WI38 (cell line): ENCODE data around the gene TRUB2.

Experiments used
- H3K4me3 ChIP-seq: 2 replicates; pipeline ENCODE4 v1.5.1; 2011; ENCODE audit warnings: low read depth, mild to moderate bottlenecking, control low read depth, low read length
- TF ChIP-seq, protein P1 (sequence below): IDR thresholded peaks from 2 replicates; pipeline ENCODE4 v1.5.1; 2012; ENCODE audit warnings: low read depth, mild to moderate bottlenecking, control low read depth, low read length

Gene TRUB2

DNA sequence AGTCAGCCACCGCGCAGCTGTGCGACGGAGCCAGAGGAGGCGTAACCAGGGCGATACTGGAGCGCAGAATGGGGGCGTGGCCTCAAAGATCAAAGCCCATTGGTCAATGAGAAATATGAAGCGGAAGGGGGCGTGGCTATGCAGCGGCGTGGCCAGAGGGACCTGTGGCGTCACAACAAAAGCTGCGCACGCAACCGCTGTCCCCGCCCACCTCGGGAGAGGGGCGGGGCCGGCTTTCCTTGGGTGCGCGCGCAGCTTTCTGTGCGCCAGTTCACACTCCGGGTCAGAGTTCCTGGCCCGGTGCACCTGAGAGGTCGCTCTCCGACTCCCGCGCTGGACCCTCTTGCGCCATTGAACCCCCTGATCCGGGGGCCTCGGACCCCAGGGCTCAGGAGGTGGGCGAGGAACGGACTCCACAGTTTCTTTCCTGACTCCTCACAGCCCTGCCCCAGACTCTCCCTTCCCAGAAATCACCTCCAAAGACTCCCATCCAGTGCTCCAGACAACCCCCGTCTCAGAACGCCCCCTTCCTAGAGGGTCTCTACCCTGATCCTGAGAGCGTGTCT is 46.2 kb downstream of the TRUB2 start, which contains the start of gene SWI5:
TSS of gene SWI5 (plus strand) at position 269 of the 566 bp plus-strand sequence.
- TF ChIP-seq, protein P1, sequence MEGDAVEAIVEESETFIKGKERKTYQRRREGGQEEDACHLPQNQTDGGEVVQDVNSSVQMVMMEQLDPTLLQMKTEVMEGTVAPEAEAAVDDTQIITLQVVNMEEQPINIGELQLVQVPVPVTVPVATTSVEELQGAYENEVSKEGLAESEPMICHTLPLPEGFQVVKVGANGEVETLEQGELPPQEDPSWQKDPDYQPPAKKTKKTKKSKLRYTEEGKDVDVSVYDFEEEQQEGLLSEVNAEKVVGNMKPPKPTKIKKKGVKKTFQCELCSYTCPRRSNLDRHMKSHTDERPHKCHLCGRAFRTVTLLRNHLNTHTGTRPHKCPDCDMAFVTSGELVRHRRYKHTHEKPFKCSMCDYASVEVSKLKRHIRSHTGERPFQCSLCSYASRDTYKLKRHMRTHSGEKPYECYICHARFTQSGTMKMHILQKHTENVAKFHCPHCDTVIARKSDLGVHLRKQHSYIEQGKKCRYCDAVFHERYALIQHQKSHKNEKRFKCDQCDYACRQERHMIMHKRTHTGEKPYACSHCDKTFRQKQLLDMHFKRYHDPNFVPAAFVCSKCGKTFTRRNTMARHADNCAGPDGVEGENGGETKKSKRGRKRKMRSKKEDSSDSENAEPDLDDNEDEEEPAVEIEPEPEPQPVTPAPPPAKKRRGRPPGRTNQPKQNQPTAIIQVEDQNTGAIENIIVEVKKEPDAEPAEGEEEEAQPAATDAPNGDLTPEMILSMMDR, result no peak
- peak within 1 kb of the TSS; percentile 99 for H3K4me3 ChIP-seq

DNA sequence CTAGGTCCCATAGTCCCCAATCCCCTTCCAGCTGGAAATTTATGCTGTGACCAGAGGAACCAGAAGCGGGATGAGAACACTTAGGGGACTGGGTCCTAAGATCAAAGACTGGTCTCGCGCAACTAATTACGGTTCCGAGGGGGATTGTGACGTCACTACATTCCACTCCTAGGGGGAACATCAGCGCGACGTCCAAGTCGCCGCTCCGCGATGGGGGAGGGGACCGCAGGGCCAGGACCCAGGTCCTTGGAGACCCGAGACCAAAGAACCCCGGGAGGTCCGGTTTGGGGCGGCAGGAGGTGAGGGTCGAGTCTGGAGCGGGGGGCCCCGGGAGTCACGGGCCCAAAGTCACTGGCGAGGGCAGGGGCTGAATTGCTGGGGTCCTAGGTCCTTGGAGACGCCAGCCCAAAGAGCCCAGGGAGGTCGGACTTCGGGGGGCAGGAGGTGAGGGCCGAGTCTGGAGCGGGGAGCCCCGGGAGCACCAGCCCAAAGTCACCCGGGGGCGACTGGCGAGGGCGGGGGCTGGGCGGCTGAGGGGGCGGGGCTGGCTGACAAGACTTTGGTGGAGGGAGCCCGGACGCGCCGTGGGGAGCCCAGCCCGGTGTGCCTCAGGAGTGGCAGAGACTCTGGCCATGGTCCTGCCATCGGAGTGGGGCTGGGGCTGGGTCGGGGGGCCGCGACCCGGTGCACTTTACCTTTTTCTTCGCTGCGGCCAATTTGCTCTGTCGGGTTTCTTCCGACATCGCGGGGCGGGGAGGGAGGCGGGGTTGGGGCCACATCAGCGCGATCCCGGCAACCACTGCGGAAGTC is 46.8 kb downstream of the TRUB2 start, which contains the start of gene GOLGA2:
TSS of gene GOLGA2 (minus strand) at position 810 of the 810 bp plus-strand sequence. CDS start at position 779, 31 bp downstream.
- H3K4me3 ChIP-seq, result peak within 1 kb of the TSS; percentile 99
- TF ChIP-seq, protein P1, result no peak

DNA sequence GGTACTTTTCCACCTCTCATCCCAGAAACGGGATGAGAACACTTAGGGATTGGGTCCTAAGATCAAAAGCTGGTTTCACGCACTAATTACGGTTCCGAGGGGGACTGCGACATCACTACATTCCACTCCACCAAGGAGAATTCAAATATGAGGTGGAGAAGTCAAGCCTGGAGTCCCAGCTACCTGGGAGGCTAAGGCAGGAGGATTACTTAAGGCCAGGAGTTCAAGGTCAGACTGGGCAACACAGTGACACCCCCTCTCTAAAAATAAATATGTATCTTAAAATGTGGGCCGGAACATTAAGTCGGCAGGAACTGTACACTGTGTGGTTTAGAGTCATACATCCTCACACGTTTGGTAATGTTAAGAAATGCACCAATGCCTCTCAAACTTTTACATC is 48.0 kb downstream of the TRUB2 start:
- TF ChIP-seq, protein P1, result no peak
- H3K4me3 ChIP-seq, result peak overlapping the region; percentile 99

DNA sequence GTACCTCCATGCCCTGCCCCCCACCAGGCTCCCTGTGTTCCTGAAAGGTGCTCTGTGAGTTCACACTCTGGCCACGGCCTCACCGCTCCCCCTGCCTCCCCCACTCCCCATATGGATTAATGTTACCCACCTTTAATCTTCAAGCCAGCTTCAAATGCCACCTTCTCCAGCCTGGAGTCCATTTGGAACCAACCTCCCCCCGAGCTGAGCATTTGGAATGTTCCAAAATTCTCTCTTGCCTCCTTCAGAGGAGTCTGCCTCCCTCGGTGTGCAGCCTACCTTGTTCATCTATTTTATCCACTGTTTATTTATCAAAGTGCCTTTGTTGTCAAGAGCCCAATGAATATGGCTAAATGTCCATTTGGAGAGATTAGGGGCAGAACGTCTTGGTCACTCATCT is 50.7 kb downstream of the TRUB2 start:
- TF ChIP-seq, protein P1, result no peak
- H3K4me3 ChIP-seq, result no peak overlapping the region

DNA sequence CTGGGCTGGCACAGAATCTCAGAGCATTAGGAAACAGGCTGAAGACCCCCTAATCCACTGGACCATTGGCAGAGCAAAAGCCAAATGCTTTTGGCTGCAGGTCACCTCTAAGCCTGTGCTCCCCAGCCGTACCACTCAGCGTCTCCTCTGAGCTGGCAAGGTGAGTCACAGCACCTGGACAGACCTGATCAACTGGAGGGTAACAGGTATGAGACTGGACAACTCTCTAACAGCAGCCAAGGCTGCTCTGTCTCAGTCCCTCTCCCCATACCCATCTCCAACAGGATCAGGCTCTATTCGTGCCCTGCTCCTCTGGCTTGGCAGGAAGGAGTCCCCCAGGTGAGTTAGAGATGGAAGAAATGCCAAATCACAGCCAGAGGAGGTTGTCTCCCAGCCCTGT is 51.1 kb downstream of the TRUB2 start:
- H3K4me3 ChIP-seq, result no peak overlapping the region
- TF ChIP-seq, protein P1, result no peak

DNA sequence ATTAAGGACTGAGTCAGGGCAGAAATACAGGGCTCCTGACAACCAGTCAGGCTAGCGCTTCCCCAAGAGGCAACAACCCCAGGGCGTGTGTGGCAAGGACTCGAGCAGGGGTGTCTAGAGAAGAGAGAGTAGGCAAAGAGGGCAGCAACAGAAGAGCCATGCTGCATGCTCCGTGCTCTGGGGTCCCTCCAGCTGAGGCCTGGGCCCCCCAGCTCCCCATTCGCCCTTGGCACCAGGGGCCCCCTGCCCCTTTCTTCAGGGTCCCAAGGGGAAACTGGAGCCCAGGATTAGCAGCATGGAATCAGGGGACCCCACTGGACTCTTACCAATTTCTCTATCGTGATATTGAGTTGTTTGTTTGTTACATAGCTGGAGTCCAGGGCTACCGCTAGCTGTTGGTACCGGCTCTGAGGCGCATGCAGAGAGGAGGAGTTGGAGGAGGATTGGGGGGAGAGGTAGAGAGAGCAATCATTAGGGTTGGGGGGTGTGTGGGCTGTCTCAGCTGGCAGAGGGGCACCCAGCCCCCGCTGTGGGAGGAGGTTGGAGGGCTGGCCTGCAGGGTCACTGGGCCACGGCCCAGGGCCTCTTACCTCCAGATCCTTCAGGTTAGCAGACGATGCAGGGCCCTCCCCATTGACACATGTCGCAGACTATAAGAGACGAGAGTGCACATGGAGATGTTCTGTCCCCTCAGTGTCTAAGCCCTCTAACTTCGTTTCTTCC is 55.2 kb downstream of the TRUB2 start:
- TF ChIP-seq, protein P1, result no peak
- H3K4me3 ChIP-seq, result no peak overlapping the region
